MM.1S (cell line): ENCODE results near the gene IQSEC1.

Experiments used
- EZH2phosphoT487 ChIP-seq: fragments of 300-600 bp; sonication (generic); IDR thresholded peaks from 2 replicates; pipeline ENCODE4 v1.6.1; 2018; ENCODE audit warnings: antibody characterized with exemption, low read length
- TF ChIP-seq, protein P1 (sequence below): fragments of 300-600 bp; sonication (generic); IDR thresholded peaks from 2 replicates; pipeline ENCODE4 v1.5.1; 2016; ENCODE audit warnings: antibody characterized with exemption, low read length, mixed read lengths

DNA sequence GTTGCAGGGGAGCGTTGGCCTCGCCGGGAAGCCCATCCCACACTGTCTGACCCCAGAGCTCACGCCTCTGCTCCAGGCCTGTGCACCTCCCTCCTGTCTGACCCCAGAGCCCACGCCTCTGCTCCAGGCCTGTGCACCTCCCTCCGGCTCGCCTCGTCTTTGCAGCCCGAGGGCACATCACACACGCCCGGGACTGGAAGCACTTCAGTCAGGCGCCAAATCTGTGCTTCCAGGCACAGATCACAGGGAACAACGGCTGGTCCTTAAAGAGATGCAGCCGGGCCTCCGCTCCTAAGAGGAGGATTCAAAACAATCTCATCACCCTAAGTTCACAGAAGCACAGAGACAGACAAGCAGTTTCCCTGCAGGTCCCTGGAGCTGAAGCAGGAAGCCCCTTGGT is 128.8 kb downstream of the IQSEC1 start:
- TF ChIP-seq, protein P1, sequence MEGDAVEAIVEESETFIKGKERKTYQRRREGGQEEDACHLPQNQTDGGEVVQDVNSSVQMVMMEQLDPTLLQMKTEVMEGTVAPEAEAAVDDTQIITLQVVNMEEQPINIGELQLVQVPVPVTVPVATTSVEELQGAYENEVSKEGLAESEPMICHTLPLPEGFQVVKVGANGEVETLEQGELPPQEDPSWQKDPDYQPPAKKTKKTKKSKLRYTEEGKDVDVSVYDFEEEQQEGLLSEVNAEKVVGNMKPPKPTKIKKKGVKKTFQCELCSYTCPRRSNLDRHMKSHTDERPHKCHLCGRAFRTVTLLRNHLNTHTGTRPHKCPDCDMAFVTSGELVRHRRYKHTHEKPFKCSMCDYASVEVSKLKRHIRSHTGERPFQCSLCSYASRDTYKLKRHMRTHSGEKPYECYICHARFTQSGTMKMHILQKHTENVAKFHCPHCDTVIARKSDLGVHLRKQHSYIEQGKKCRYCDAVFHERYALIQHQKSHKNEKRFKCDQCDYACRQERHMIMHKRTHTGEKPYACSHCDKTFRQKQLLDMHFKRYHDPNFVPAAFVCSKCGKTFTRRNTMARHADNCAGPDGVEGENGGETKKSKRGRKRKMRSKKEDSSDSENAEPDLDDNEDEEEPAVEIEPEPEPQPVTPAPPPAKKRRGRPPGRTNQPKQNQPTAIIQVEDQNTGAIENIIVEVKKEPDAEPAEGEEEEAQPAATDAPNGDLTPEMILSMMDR: no peak
- TF ChIP-seq EZH2phosphoT487: no peak
